Stimulated activated naive CD4-positive, alpha-beta T cell treated with Interleukin-2 at 50 U/mL for 16 hours (primary cell): Measurements from ENCODE around the gene GOLGA5.
"Not testable (repeated sequence)": the region's sequence is repeated elsewhere in the genome, so short reads cannot be mapped to it uniquely, and the experiment has no call there.

ENCODE experiments used
- DNase-seq: peaks from one replicate; lab custom pipeline; 2025; lab: John Stamatoyannopoulos, UW

GOLGA5 gene, protein sequence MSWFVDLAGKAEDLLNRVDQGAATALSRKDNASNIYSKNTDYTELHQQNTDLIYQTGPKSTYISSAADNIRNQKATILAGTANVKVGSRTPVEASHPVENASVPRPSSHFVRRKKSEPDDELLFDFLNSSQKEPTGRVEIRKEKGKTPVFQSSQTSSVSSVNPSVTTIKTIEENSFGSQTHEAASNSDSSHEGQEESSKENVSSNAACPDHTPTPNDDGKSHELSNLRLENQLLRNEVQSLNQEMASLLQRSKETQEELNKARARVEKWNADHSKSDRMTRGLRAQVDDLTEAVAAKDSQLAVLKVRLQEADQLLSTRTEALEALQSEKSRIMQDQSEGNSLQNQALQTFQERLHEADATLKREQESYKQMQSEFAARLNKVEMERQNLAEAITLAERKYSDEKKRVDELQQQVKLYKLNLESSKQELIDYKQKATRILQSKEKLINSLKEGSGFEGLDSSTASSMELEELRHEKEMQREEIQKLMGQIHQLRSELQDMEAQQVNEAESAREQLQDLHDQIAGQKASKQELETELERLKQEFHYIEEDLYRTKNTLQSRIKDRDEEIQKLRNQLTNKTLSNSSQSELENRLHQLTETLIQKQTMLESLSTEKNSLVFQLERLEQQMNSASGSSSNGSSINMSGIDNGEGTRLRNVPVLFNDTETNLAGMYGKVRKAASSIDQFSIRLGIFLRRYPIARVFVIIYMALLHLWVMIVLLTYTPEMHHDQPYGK

DNA sequence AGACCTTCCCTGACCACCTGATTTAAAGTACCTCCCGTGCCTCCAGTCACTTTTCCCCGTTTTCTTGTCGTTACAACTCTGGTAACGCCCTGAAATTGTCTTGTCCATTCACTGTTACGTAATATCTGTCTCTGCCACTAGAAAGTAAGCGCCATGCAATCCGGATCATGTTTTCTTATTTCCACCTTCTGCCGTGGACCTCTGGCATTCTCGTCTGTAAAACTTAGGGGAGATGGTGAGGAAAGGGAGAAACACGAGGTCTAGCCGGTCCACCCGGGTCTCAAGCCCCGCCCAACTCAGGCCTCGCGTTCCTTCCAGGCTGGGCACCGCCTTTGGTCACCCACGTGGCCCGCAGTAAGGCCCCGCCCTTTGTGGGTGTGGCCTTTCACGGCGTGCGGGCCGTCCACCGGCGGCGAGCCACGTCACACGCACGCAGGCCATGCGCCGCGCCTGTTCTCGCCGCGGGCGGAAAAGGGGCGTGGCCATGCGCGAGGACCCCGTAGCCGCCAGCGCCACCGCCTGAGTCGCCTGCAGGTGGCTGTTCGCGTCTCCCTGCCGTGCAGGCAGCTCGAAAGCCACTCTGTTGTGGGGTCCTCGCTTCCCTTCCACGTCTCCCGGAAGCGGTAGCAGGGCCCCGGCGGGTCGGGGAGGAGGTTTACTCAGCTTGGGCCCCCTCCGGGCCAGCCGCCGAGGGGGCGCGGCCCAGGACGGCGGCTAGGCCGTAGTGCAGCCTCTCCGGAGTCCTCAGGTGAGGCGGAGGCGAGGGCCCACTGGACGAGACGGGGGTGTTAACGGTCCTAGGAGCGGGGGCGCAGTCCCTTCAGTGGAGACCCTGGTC is at the start of gene GOLGA5:
TSS of gene GOLGA5 (plus strand) at position 597 of the 838 bp plus-strand sequence. CDS start 3,133 bp downstream, outside the sequence.
- peak; percentile 95 for DNase-seq

DNA sequence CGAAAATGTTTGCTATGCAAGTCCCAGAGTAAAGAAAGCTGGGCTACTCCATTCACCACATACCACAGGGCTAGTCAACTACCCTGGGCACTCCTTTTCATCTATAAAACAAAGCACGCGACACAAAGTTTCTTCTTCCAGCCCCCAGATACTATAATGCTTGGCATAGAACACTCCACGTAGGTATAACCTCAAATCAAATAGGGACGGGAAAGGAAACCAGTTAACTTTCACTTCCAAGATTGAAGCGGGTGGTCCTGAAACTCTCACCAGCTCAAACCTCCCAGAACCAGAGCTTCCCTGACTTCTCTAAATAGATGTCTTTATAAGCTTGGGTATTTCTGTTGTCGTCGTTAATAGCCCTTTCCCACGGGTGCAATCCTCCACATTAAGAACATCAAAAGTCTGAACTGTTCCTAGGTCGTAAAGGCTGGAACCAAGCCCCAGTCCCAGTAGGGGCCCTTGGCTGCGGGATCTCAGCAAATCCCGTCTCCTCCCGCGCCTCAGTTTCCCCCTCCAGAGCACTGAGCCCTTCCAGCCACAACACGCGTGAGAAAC is 46.3 kb upstream of the GOLGA5 start:
- DNase-seq: no peak

DNA sequence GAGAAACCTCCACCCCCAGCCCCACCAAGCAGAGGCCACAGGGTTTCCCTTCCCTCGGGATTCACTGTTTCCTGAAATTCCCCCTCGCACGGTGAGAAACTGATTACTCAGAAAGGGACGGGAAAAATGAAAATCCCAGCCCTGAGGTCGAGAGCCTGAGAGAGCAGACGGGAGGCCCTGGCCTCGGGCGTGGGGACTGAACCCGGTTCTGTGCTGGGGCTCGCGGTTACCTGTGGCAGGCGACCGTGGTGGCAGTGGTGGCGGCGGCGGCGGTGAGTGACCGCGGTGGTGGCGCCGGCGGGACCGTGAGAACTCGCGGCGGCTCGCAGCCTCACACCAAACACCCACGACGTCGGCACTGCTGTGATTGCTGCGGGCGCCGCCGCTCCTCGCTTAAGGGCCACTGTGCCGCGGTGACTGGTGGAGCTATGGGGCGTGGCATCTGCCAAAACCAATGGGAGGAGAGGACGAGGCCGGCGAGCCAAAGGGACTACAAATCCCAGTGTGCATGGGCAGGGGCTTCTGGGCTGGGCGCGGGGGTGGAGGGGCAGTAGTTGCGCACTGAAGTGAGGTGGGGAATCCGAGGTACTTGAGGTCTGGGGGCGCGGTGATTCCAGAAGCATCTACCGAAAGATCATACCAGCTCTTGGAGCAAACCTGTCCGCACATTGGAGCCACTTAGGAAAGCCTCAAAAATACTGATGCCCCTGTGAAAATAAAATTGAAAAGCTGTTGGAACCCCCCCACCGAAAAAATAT is 45.7 kb upstream of the GOLGA5 start, which contains the start of gene LGMN:
TSS of gene LGMN (minus strand) at position 369 of the 758 bp plus-strand sequence. CDS start 15,841 bp downstream, outside the sequence.
- DNase-seq: peak; percentile 78

DNA sequence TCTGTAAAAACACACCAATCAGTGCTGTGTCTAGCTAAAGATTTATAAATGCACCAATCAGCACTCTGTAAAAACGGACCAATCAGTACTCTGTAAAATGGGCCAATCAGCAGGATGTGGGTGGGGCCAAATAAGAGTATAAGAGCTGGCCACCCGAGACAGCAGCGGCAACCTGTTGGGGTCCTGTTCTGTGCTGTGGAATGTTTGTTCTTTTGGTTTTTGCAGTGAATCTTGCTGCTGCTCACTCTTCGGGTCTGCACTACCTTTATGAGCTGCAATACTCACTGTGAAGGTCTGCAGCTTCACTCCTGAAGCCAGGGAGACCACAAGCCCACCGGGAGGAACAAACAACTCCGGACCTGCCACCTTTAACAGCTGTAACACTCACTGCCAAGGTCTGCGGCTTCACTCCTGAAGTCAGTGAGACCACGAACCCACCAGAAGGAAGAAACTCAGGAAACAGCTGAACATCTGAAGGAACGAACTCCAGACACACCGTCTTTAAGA is 43.8 kb upstream of the GOLGA5 start:
- not testable (repeated sequence) for DNase-seq

DNA sequence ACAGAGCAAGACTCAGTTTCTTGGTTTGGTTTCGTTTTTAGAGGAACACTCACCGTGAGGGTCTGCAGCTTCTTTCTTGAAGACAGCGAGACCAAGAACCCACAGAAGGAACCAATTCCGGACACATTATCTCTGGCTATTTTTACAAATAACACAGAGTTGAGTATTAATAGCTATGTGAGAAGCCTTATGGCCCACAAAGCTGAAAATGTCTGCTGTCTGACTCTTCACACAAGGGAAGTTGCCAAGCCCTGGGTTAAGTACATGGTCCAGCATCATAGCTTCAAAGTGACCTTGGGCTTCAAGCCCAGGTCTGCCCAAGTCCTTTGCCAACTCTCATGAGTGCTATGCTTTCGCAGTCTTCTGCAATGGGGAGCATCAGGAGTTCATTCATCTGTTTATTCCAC is 43.1 kb upstream of the GOLGA5 start:
- DNase-seq: no peak

DNA sequence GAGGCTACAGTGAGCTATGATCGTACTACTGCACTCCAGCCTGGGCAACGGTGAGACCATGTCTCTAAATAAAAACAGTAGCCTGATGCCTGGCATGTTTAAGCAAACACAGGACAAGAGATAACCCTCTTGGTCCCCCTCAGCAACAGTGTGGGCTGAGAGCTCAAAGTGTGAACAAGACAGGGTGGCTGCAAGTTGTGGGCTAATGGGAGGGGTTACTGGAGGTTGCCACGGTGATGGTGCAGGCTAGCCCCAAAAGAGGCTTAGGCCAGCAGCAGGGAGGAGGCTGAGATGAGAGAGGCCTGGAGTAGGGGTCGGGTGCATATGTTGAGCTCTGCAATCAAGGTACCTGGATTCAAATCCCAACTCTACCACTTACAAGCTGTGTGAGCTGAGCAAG is 42.3 kb upstream of the GOLGA5 start:
- no peak for DNase-seq

DNA sequence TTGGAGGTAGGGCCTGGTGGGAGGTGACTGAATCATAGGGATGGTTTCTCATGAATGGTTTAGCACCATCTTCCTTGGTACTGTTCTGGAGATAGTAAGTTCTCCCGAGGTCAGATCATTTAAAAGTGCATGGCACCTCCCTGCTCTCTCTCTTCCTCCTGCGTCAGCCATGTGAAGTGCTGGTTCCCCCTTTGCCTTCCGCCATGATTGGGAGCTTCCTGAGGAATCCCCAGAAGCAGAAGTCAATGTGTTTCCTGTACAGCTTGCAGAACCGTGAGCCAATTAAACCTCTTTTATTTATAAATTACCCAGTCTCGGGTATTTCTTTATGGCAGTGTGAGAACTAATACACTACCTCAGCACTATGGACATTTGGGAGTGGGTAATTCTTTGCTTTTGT is 40.9 kb upstream of the GOLGA5 start:
- no peak for DNase-seq

DNA sequence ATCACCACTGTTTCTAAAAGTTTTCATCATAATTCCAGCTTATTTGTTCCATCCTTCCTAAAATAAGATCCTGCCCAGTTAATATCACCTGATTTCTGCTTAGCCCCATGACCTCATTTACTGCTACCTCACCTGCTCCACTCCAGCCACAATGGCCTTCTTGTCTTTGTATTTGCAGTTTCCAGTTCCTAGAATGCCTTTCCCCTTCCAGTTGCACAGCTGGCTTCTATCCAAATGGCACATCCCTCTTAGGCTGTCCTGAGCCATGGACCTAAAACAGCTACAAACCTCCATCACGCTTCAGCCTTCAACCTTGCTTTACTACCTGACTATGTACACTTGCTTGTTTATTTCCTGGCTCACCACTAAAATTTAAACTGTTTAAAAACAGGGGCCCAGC is 39.1 kb upstream of the GOLGA5 start:
- DNase-seq: no peak

DNA sequence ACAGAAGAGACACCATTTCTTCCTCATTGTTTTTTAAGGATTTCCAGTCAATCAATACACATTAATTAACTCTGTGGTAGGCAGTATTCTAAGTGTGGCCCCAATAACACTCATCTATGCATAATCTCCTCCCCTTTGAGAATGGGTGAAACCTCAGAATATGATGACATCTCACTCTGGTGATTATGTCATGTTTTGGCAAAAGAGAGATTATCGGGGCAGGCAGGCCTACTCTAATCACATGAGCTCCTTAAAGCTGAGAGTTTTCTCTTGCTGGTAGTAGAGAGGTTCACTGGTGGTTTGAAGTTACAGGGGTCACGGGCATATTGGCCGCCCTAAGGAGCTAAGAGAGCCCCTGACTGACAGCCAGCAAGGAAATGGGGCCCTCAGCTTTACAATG is 38.6 kb upstream of the GOLGA5 start:
- no peak for DNase-seq

DNA sequence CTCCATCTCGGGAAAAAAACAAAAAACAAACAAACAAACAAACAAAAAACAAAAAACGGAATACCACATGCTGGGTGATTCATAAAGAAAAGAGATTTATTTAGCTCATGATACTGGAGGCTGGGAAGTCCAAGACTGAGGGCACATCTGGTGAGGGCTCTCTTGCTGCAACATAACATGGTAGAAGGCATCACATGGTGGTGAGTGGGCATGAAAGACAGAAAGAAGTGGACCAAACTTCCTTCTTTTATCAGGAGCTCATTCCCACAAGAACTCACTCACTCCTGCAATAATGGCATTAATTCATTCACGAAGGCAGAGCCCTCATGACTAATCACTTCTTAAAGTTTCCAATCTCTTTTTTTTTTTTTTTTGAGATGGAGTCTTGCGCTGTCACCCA is 37.7 kb upstream of the GOLGA5 start:
- DNase-seq: no peak

DNA sequence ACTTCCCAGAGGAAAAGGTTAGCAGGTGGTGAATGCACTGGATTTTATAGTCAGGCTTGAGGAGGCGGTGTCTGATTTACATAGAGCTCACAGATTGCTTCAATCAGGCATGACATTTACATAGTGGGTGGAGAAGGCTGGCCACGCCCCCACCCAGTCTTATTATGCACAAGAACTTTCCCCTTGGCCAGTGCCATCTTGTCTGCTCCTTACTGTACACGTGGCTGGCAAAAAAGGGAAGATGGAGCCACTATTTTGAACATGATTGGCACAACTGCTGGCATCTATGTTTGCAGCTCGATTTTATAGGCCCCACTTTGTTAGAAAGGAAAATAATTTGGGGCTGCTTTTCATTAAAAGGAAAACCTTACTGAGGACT is 34.8 kb upstream of the GOLGA5 start:
- DNase-seq: no peak

DNA sequence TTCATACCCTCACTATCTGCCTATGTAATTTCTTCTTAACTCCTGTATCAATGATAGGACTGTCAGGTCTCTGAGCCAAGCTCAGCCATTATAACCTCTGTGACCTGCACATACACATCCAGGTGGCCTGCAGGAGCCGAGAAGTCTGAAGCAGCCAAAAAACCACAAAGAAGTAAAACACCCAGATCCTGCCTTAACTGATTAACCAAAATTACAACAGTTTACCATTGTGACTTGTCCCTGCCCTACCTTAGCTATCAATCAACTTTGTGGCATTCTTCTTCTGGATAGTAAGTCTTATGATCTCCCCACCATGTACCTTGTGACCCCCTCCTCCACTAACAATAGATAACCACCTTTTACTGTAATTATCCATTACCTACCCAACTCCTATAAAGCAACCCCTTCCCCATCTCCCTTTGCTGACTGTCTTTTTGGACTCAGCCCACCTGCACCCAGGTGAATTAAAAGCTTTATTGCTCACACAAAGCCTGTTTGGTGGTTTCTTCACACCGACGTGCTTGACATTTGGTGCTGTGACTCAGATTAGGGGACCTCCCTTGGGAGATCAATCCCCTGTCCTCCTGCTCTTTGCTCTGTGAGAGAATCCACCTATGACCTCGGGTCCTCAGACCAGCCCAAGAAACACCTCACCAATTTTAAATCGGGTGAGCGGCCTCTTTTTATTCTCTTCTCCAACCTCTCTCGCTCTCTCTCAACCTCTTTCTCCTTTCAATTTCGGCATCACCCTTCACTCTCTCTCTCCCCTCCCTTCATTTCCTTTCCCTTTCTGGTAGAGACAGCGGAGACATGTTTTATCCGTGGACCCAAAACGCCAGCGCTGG is 34.2 kb upstream of the GOLGA5 start:
- DNase-seq: no peak

DNA sequence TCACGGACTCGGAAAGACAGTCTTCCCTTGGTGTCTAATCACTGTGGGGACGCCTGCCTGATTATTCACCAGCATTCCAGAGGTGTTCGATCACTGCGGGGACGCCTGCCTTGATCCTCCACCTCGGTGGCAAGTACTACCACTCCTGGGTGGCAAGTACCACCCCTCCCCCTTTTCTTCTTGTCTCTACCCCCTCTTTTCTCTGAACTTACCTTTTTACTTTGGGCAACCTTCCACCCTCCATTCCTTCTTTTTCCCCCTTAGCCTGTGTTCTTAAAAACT is 33.6 kb upstream of the GOLGA5 start:
- DNase-seq: no peak

DNA sequence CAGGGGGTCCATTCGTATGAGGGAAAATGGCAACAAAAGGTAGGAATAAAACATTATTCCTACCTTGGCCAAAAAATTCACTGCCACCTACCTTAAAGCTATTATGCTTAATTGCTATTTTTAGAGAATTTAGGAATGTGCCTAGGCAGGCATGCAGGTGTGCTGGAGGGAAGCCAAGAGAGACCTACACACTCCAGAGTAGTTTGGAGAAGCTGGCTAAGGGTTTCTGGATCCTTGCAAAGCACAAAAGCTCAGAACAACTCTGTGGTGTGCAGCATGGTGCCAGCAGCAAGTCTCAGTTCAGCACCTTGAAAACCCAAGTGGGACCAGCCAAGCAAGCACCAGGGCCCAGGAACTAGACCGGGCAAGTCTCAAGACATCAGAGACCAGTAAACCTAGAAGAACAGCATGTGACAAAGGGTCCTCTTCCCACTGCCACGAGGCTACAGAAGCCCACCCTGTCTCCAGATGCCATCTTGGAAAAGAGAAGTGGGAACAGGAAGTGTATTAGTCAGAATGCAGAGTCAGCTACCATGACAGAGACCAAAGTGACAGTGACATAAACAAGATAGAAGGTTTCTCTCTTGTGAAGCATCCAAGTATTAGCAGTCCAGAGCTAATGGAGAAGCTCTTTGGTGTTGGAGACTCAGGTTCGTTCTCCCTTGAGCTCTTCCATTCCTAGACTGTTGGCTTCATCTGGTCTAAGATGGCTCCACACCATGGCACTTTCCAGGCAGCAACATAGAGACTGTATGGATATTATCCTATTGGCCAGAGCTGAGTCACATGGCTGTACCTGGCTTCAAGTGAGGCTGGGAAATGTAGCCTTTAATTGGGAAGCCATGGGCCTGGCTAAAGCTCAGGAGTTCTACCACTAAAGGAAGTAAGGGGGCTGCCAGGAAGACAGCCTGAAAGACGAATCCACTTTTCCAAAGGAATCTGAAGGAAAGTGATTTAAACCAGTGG is 30.2 kb upstream of the GOLGA5 start:
- not testable (repeated sequence) for DNase-seq

DNA sequence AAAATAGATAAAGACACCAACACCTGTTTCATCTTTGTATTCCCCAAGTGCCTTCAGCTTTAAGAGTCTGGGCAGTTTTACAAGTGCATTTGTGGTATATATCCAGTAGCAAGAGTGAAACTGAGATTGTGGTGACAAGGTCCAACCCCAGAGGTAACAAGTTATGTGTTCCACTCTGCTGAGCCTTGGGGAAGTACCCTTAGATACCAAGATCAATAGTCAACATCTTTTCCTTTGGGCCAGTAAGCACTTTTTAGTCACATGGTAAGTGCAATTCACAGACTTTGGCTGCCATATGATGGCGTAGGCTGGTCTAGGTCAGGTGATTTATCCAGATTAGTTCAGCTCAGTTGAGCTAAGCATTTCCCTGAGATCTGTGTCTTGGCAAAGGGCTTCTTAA is 25.9 kb upstream of the GOLGA5 start:
- peak; percentile 46 for DNase-seq

DNA sequence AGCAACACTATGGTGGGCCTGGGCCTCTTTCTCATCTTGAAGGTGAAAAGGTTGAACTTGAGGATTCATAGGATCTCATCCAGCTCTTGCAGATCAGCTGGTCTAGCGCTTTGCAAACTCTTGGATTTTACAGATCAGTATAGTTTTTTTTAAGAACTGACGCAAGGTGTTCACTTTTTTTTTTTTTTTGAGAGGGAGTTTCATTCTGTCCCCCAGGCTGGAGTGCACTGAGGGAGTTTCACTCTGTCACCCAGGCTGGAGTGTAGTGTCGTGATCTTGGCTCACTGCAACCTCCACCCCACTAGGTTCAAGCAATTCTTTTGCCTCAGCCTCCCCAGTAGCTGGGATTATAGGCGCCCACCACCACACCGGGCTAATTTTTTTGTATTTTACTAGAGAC is 25.3 kb upstream of the GOLGA5 start:
- DNase-seq: no peak

DNA sequence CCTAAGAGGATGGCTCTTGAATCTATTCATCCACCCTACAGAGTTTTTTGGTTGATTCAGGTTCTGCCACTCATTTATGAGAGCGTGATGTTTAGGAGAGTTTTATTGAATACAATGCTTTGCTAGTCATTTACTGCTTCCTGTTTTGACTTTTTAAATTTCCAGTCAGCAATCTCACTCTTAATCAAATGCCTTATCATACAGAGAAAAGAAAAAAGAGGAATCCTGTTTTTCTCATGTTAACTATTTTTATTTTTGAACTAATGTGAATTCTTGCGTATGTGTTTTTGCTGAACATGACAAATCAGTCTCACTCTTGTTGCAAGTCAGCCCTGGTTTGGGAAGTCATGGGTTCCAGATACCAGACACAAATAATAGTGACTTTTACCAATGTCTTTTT is 23.6 kb upstream of the GOLGA5 start:
- no peak for DNase-seq

DNA sequence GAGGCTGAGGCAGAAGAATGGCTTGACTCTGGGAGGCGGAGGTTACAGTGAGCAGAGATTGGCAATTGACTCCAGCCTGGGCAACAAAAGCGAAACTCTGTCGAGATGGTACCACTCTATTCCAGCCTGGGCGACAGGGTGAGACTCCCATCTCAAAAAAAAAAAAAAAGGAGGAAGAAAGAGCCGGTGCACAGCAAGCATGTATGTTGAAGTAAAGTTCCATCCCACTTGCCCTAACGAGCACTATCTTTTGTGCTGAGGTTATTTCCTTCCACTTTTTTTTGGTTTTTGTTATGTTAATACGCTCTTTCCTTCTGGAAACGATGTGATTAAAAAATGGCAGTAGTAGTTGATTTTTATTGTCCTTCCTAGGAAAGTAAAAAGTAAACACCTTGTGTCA is 19.5 kb upstream of the GOLGA5 start:
- no peak for DNase-seq

DNA sequence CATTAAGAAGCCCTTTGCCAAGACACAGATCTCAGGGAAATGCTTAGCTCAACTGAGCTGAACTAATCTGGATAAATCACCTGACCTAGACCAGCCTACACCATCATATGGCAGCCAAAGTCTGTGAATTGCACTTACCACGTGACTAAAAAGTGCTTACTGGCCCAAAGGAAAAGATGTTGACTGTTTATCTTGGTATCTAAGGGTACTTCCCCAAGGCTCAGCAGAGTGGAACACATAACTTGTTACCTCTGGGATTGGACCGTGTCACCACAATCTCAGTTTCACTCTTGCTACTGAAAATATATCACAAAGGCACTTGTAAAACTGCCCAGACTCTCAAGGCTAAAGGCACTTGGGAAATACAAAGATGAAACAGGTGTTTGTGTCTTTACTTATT is 18.8 kb upstream of the GOLGA5 start:
- DNase-seq: not testable (repeated sequence)
